A673 (cell line): Measurements from ENCODE around the gene SCN4A. TPM values are rescaled to one million over a fixed set of nuclear protein-coding genes. Genes with fewer than 3 reads are reported as not detected.

Experiments
- BruUV-seq: library from RNA; stranded (reverse); fragments of 400-500 nt; replicated peaks from 2 replicates; lab custom pipeline; 2021; lab: Mats Ljungman, UMichigan
- CTCF ChIA-PET: fragments of 300-600 bp; sonication (Branson Sonifier 250); formaldehyde crosslinking; loops from one replicate; lab custom pipeline; 2022; ENCODE audit warnings: antibody characterized with exemption; lab: Charles Lee
- POLR2A ChIA-PET: fragments of 300-600 bp; sonication (Branson Sonifier 250); formaldehyde crosslinking; loops from one replicate; lab custom pipeline; 2022; ENCODE audit warnings: antibody characterized with exemption; ENCODE audit not compliant: low non-redundant PET; lab: Charles Lee
- DNase-seq: peaks from one replicate; pipeline ENCODE4 v3.0.0-alpha.2; 2015; ENCODE audit warnings: low spot score
- H3K27ac ChIP-seq: fragments of 200-600 bp; sonication (generic); 2 replicates; pipeline ENCODE4 v1.5.1; 2016; ENCODE audit warnings: mixed run types, low read depth, mild to moderate bottlenecking, mixed read lengths, antibody characterized with exemption, low read length; ENCODE audit not compliant: poor library complexity, severe bottlenecking
- H3K27me3 ChIP-seq: fragments of 200-600 bp; sonication (generic); replicated peaks from 2 replicates; pipeline ENCODE4 v1.6.1; 2017; ENCODE audit warnings: mixed run types, low read depth, mild to moderate bottlenecking, mixed read lengths, antibody characterized with exemption, low read length; ENCODE audit not compliant: insufficient read depth, poor library complexity
- H3K36me3 ChIP-seq: fragments of 200-600 bp; sonication (generic); 2 replicates; pipeline ENCODE4 v1.6.1; 2016; ENCODE audit warnings: mixed run types, mild to moderate bottlenecking, mixed read lengths, antibody characterized with exemption, low read length; ENCODE audit not compliant: insufficient read depth, poor library complexity, severe bottlenecking
- H3K4me1 ChIP-seq: fragments of 200-600 bp; sonication (generic); 2 replicates; pipeline ENCODE4 v1.6.1; 2017; ENCODE audit warnings: mixed run types, mild to moderate bottlenecking, mixed read lengths, antibody characterized with exemption, low read length; ENCODE audit not compliant: insufficient read depth, poor library complexity, severe bottlenecking
- H3K4me3 ChIP-seq: fragments of 200-600 bp; sonication (generic); 2 replicates; pipeline ENCODE4 v1.5.1; 2016; ENCODE audit warnings: low read depth, mixed run types, mild to moderate bottlenecking, mixed read lengths, low read length; ENCODE audit not compliant: poor library complexity, severe bottlenecking
- H3K9me3 ChIP-seq: fragments of 200-600 bp; sonication (generic); 2 replicates; pipeline ENCODE4 v1.6.1; 2016; ENCODE audit warnings: mixed run types, low read depth, mild to moderate bottlenecking, mixed read lengths, antibody characterized with exemption, low read length; ENCODE audit not compliant: poor library complexity, severe bottlenecking
- CTCF ChIP-seq: fragments of 300-800, 200-600 bp; sonication (generic); conservative IDR thresholded peaks from 2 replicates; pipeline ENCODE4 v1.5.1; 2017; ENCODE audit warnings: low read depth, mild to moderate bottlenecking, antibody characterized with exemption, low read length, moderate library complexity, mixed read lengths
- EZH2 ChIP-seq: fragments of 200-600 bp; sonication (generic); IDR thresholded peaks from 2 replicates; pipeline ENCODE4 v1.6.1; 2017; ENCODE audit warnings: borderline replicate concordance, low read depth, mild to moderate bottlenecking, mixed read lengths, antibody characterized with exemption, low read length; ENCODE audit not compliant: poor library complexity, severe bottlenecking
- intact Hi-C: fragments of 100-400 bp; cut with micrococcal nuclease; formaldehyde crosslinking; loops from one replicate; pipeline ENCODE4 v1.10.0; 2022; ENCODE audit not compliant: unreplicated experiment
- total RNA-seq: library from RNA; stranded (reverse); gene quantifications from 2 replicates; pipeline ENCODE4 v1.2.3, GENCODE V29; 2021

The SCN4A gene
- total RNA-seq, 1 experiment from 2014 or later = 0.56 TPM

- intact Hi-C loops = no loop called here
- Histone ChIP-seq H3K4me1 (no peaks in the 10 kb centered on the region), H3K9me3 (no peaks in the 10 kb centered on the region), H3K27me3 (no peaks in the 10 kb centered on the region), H3K4me3 (no peak overlapping the region), H3K36me3 (no peaks in the 10 kb centered on the region), H3K27ac (no peak overlapping the region)
- no peak for DNase-seq
- TF ChIP-seq CTCF (no peak), EZH2 (no peak)
- POLR2A ChIA-PET = no interaction called here
- BruUV-seq = no TSS peak
- CTCF ChIA-PET = no interaction called here
Measured at GRCh38 chr17:63974594-63975192, 2.0 kb upstream of the SCN4A start.

- Histone ChIP-seq H3K4me1 (no peaks in the 10 kb centered on the region), H3K4me3 (no peak overlapping the region), H3K9me3 (no peaks in the 10 kb centered on the region), H3K36me3 (no peaks in the 10 kb centered on the region), H3K27me3 (no peaks in the 10 kb centered on the region), H3K27ac (no peak overlapping the region)
- ChIA-PET POLR2A (no interaction called here), CTCF (no interaction called here)
- BruUV-seq = no TSS peak
- intact Hi-C loops = no loop called here
- TF ChIP-seq CTCF (no peak), EZH2 (no peak)
- no peak for DNase-seq
Measured at GRCh38 chr17:63973930-63974593, 1.3 kb upstream of the SCN4A start.

GRCh38 chr17:63973247-63973646 lies 529 bp upstream of the SCN4A start:
- Histone ChIP-seq H3K36me3 (no peaks in the 10 kb centered on the region), H3K9me3 (no peaks in the 10 kb centered on the region), H3K4me3 (no peak overlapping the region), H3K27ac (no peak overlapping the region), H3K27me3 (no peaks in the 10 kb centered on the region), H3K4me1 (no peaks in the 10 kb centered on the region)
- TF ChIP-seq CTCF (no peak), EZH2 (no peak)
- no peak for DNase-seq
- BruUV-seq = no TSS peak
- ChIA-PET POLR2A (no interaction called here), CTCF (no interaction called here)
- intact Hi-C loops = no loop called here
